HEK293 (cell line): Measurements from ENCODE around the gene DENND5A.
A peak's percentile ranks its signal among the peaks of the same experiment; 100 is the strongest.

Experiments
- CTCF ChIA-PET: fragments of 350-600 bp; formaldehyde crosslinking; extraction: SDS; loops from one replicate; lab custom pipeline; 2021; ENCODE audit warnings: antibody characterized with exemption; lab: Yijun Ruan, JAX
- POLR2A ChIA-PET: fragments of 300-600 bp; formaldehyde crosslinking; extraction: SDS; loops from one replicate; lab custom pipeline; 2020; ENCODE audit warnings: antibody characterized with exemption, inconsistent platforms; lab: Yijun Ruan, JAX
- H3K27ac ChIP-seq: fragments of 200-500 bp; sonication (Bioruptor generic); 2 replicates; pipeline ENCODE4 v1.5.1; 2014; ENCODE audit warnings: low read depth, low read length, control low read depth, inconsistent platforms; ENCODE audit errors: extremely low read depth
- H3K36me3 ChIP-seq, 2 experiments: fragments of 200-500 bp in 1 of 2; sonication (Bioruptor generic) in 1 of 2; 1 replicate in 1 of 2; 2 replicates in 1 of 2; pipeline ENCODE4 v1.5.1; 2014 to 2017; ENCODE audit warnings: inconsistent platforms in 2 of 2, low read length in 2 of 2; ENCODE audit not compliant: control insufficient read depth in 2 of 2, insufficient read depth in 1 of 2
- H3K4me1 ChIP-seq: fragments of 200-500 bp; sonication (Bioruptor generic); 2 replicates; pipeline ENCODE4 v1.5.1; 2014; ENCODE audit warnings: mild to moderate bottlenecking, low read length, inconsistent platforms; ENCODE audit not compliant: control insufficient read depth, insufficient read depth
- H3K4me3 ChIP-seq: 2 replicates; pipeline ENCODE4 v1.5.1; 2011; ENCODE audit warnings: low read depth, mild to moderate bottlenecking, control low read depth, low read length, moderate library complexity
- H3K9me3 ChIP-seq: fragments of 200-500 bp; sonication (Bioruptor generic); 2 replicates; pipeline ENCODE4 v1.5.1; 2014; ENCODE audit warnings: low read depth, low read length, inconsistent platforms; ENCODE audit not compliant: control insufficient read depth, insufficient read depth
- CTCF ChIP-seq: fragments of 450-650 bp; formaldehyde crosslinking; IDR thresholded peaks from 2 replicates; pipeline ENCODE4 v1.5.1; 2016; ENCODE audit warnings: missing biosample characterization, missing genetic modification characterization
- GLI2 ChIP-seq: fragments of 450-650 bp; formaldehyde crosslinking; IDR thresholded peaks from 2 replicates; pipeline ENCODE4; 2017; ENCODE audit warnings: missing biosample characterization, missing genetic modification characterization, low read depth, borderline replicate concordance
- KLF17 ChIP-seq: fragments of 450-650 bp; formaldehyde crosslinking; IDR thresholded peaks from 2 replicates; pipeline ENCODE4 v1.5.1; 2016; ENCODE audit warnings: missing biosample characterization, missing genetic modification characterization
- MYNN ChIP-seq: fragments of 450-650 bp; formaldehyde crosslinking; IDR thresholded peaks from 2 replicates; pipeline ENCODE4 v1.5.1; 2016; ENCODE audit warnings: missing biosample characterization, missing genetic modification characterization, borderline replicate concordance
- PRDM2 ChIP-seq: fragments of 450-650 bp; formaldehyde crosslinking; IDR thresholded peaks from 2 replicates; pipeline ENCODE4 v1.5.1; 2016; ENCODE audit warnings: missing biosample characterization, missing genetic modification characterization, borderline replicate concordance
- SP7 ChIP-seq: fragments of 450-650 bp; formaldehyde crosslinking; IDR thresholded peaks from 2 replicates; pipeline ENCODE4 v1.5.1; 2016; ENCODE audit warnings: missing biosample characterization, missing genetic modification characterization
- YY2 ChIP-seq: fragments of 450-650 bp; formaldehyde crosslinking; IDR thresholded peaks from 2 replicates; pipeline ENCODE4 v1.5.1; 2016; ENCODE audit warnings: missing biosample characterization, missing genetic modification characterization
- ZFP37 ChIP-seq: fragments of 450-650 bp; formaldehyde crosslinking; IDR thresholded peaks from 2 replicates; pipeline ENCODE4 v1.5.1; 2016; ENCODE audit warnings: missing biosample characterization, missing genetic modification characterization
- ZNF121 ChIP-seq: fragments of 450-650 bp; formaldehyde crosslinking; IDR thresholded peaks from 2 replicates; pipeline ENCODE4 v1.5.1; 2016; ENCODE audit warnings: missing biosample characterization, missing genetic modification characterization
- ZNF132 ChIP-seq: fragments of 450-650 bp; formaldehyde crosslinking; IDR thresholded peaks from 2 replicates; pipeline ENCODE4 v1.5.1; 2017; ENCODE audit warnings: missing biosample characterization, missing genetic modification characterization, borderline replicate concordance
- ZNF184 ChIP-seq: fragments of 450-650 bp; IDR thresholded peaks from 2 replicates; pipeline ENCODE4 v1.5.1; 2018; ENCODE audit warnings: missing biosample characterization, mild to moderate bottlenecking, missing genetic modification characterization
- ZNF211 ChIP-seq: fragments of 450-650 bp; formaldehyde crosslinking; IDR thresholded peaks from 2 replicates; pipeline ENCODE4 v1.5.1; 2016; ENCODE audit warnings: low read depth, missing biosample characterization, missing genetic modification characterization
- ZNF266 ChIP-seq: fragments of 450-650 bp; formaldehyde crosslinking; IDR thresholded peaks from 2 replicates; pipeline ENCODE4 v1.5.1; 2016; ENCODE audit warnings: missing biosample characterization, missing genetic modification characterization, low read depth
- ZNF501 ChIP-seq: fragments of 450-650 bp; formaldehyde crosslinking; IDR thresholded peaks from 2 replicates; pipeline ENCODE4 v1.5.1; 2016; ENCODE audit warnings: missing biosample characterization, missing genetic modification characterization
- ZNF555 ChIP-seq: fragments of 450-650 bp; formaldehyde crosslinking; conservative IDR thresholded peaks from 2 replicates; pipeline ENCODE4 v1.5.1; 2017; ENCODE audit warnings: missing biosample characterization, mild to moderate bottlenecking, missing genetic modification characterization, inconsistent platforms
- ZNF600 ChIP-seq: fragments of 450-650 bp; formaldehyde crosslinking; IDR thresholded peaks from 2 replicates; pipeline ENCODE4 v1.5.1; 2016; ENCODE audit warnings: missing biosample characterization, missing genetic modification characterization
- ZSCAN18 ChIP-seq: fragments of 450-650 bp; formaldehyde crosslinking; IDR thresholded peaks from 2 replicates; pipeline ENCODE4 v1.5.1; 2016; ENCODE audit warnings: missing biosample characterization, missing genetic modification characterization

Gene DENND5A

GRCh38 chr11:9203691-9204311 lies 61.3 kb downstream of the DENND5A start:
- Histone ChIP-seq H3K36me3 (peaks cover 0 to 21% of the 10 kb centered on the region in 2 experiments; a peak in 1 of 3 replicates), H3K4me1 (no peaks in the 10 kb centered on the region), H3K27ac (no peak overlapping the region), H3K9me3 (no peaks in the 10 kb centered on the region), H3K4me3 (no peak overlapping the region)
- ChIA-PET POLR2A (no interaction called here), CTCF (interaction anchor here (0.6 to 0.7 kb wide), 2 partner anchors 39 to 375 kb away, joined by 3 read pairs; no protein-coding TSS in a partner anchor)
- TF ChIP-seq ZNF600 (tag by site-specific recombination) (no peak), ZNF555 (tag by site-specific recombination) (no peak), ZNF211 (tag by site-specific recombination) (no peak), ZNF501 (tag by site-specific recombination) (no peak), KLF17 (tag by site-specific recombination) (no peak), GLI2 (no peak), ZNF184 (no peak), ZNF266 (tag by site-specific recombination) (no peak), ZFP37 (tag by site-specific recombination) (no peak), ZNF132 (tag by site-specific recombination) (no peak), MYNN (tag by site-specific recombination) (no peak), YY2 (tag by site-specific recombination) (no peak), ZSCAN18 (no peak), PRDM2 (tag by site-specific recombination) (no peak)

GRCh38 chr11:9201372-9202162 lies 63.6 kb downstream of the DENND5A start:
- Histone ChIP-seq H3K9me3 (no peaks in the 10 kb centered on the region), H3K27ac (no peak overlapping the region), H3K36me3 (peaks cover 0 to 21% of the 10 kb centered on the region in 2 experiments; a peak in 2 of 3 replicates), H3K4me1 (no peaks in the 10 kb centered on the region)
- CTCF ChIA-PET = interaction anchor here (0.7 kb wide), 1 partner anchor 137 kb away, joined by 3 read pairs; no protein-coding TSS in a partner anchor
- POLR2A ChIA-PET = interaction anchor here (0.7 kb wide), 1 partner anchor 184 kb away, joined by 3 read pairs; no protein-coding TSS in a partner anchor
- TF ChIP-seq CTCF (tag by site-specific recombination) (no peak), ZNF121 (tag by site-specific recombination) (peak; percentile 93), SP7 (0 out of 2 replicates have a peak, but pooled peaks have one; percentile 21)
- TF ChIP-seq, all 188 proteins: peak for 2
- H3K4me3 ChIP-seq = no peak overlapping the region
